Dendritic cell treated with granulocyte-macrophage colony-stimulating factor and Interleukin-4, amounts not matched to agents 40 ng/mL and 50 ng/mL, for 4 days (primary cell): ENCODE measurements around the gene NAP1L1.

ENCODE experiments used
- H3K27ac Mint-ChIP-seq: one replicate; pipeline ENCODE4 v1.8.0; 2022; ENCODE audit warnings: mild to moderate bottlenecking, mixed read lengths
- H3K27me3 Mint-ChIP-seq: one replicate; pipeline ENCODE4 v1.8.0; 2022; ENCODE audit warnings: mild to moderate bottlenecking, mixed read lengths
- H3K36me3 Mint-ChIP-seq: one replicate; pipeline ENCODE4 v1.8.0; 2022; ENCODE audit warnings: low read depth, mixed read lengths
- H3K4me1 Mint-ChIP-seq: one replicate; pipeline ENCODE4 v1.8.0; 2022; ENCODE audit warnings: low read depth, mixed read lengths
- H3K4me3 Mint-ChIP-seq: one replicate; pipeline ENCODE4 v1.8.0; 2022; ENCODE audit warnings: mild to moderate bottlenecking, moderate library complexity, mixed read lengths
- H3K9me3 Mint-ChIP-seq: one replicate; pipeline ENCODE4 v1.8.0; 2022; ENCODE audit warnings: mixed read lengths
- intact Hi-C: fragments of 100-400 bp; cut with micrococcal nuclease; formaldehyde crosslinking; loops from one replicate; pipeline ENCODE4 v1.15.0; 2022

NAP1L1 gene

GRCh38 chr12:76026643-76027063 lies 57.8 kb downstream of the NAP1L1 start:
- Mint-ChIP-seq H3K27me3 (peaks cover 9% of the 10 kb centered on the region), H3K36me3 (peaks cover 14% of the 10 kb centered on the region), H3K27ac (no peak overlapping the region), H3K9me3 (no peaks in the 10 kb centered on the region), H3K4me3 (no peak overlapping the region), H3K4me1 (peaks cover 20% of the 10 kb centered on the region)
- intact Hi-C loops = no loop called here

DNA sequence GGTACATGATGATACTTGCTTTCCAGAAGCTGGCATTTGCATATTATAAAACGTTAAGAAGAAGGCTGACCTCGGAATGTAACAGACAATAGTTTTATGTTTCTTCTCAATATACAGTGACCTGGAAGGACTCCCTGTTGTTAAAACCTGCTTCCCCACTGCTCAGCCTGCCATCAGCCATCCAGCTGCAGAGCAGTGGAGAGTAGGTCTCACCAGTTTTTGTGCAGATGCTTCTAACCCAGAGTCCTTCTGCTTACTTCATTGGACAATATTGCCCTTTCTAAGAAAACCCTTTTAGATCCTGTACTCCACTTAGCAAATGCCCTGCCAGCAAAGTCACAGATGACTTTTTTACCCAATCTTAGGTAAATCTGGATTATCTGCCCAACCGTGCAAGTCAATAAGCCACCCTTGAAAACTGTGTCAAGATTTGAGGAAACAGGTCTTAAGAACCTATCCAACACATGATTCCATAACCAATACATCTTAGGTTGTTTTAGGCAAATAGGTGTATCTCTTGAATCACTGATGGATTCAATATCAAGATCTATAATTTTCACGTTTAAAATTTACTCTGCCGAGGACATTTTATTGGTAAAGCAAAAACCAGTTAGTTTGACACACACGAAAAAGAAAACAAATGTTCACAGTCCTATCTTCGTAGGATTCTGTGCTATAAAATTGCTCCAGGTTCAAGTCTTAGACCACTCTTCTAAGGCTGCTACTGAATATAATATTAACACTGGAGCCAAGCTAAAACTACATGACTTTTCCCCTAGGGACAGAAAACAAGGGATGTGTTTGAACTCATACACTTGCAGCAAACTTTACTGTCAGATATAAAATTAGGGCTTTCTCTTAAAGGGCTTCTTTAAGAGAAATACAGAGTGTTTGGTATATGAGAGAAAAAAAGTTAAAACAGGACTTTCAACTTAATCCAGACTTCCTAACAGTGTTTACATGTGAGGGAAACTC lies 58.6 kb downstream of the NAP1L1 start:
- Mint-ChIP-seq H3K27ac (no peak overlapping the region), H3K27me3 (peaks cover 9% of the 10 kb centered on the region), H3K36me3 (peaks cover 8% of the 10 kb centered on the region), H3K4me1 (peaks cover 15% of the 10 kb centered on the region), H3K9me3 (no peaks in the 10 kb centered on the region), H3K4me3 (no peak overlapping the region)
- intact Hi-C loops = no loop called here

DNA sequence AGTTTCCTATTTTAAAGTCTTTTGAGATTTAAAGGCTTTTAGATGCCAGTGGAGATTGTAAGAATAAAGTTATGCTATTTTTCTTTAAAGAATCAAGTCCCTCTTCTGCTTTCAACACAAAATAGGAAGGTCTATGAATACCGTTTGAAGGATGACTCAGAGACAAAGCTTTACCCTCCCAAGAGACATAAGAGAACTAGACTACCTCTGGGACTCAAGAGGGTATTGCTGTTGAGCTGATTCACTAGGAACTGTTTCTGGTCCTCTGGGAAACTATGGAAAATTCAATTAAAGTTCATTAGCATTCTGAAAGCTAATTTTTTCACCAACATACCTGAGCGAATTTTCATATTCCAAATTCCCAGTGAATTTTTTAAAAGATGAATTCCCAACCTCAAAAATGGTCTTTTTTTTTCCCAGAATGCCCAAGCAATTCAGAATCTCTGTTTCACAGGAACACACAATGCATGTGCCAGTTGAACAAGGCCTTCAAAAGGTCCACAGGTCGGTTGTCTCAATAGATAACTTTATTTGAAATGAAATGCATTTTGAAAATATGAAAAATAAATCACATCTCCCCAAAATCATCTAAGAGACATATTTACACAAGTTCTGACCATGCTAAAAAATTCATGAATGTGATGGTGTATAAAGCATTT lies 59.4 kb downstream of the NAP1L1 start:
- Mint-ChIP-seq H3K27ac (no peak overlapping the region), H3K4me3 (no peak overlapping the region), H3K36me3 (no peaks in the 10 kb centered on the region), H3K9me3 (no peaks in the 10 kb centered on the region), H3K27me3 (peaks cover 3% of the 10 kb centered on the region), H3K4me1 (peaks cover 15% of the 10 kb centered on the region)
- intact Hi-C loops = no loop called here

GRCh38 chr12:76024102-76024781 lies 60.2 kb downstream of the NAP1L1 start:
- Mint-ChIP-seq H3K9me3 (no peaks in the 10 kb centered on the region), H3K36me3 (no peaks in the 10 kb centered on the region), H3K27ac (no peak overlapping the region), H3K4me1 (peaks cover 14% of the 10 kb centered on the region), H3K27me3 (peaks cover 3% of the 10 kb centered on the region), H3K4me3 (no peak overlapping the region)
- intact Hi-C loops = no loop called here

- peaks cover 3% of the 10 kb centered on the region for H3K27me3 Mint-ChIP-seq
- intact Hi-C loops = no loop called here
- H3K27ac Mint-ChIP-seq = no peak overlapping the region
- peaks cover 21% of the 10 kb centered on the region for H3K4me1 Mint-ChIP-seq
- H3K36me3 Mint-ChIP-seq = no peaks in the 10 kb centered on the region
- H3K9me3 Mint-ChIP-seq = no peaks in the 10 kb centered on the region
- H3K4me3 Mint-ChIP-seq = no peak overlapping the region
Observed at GRCh38 chr12:76023069-76023690, 61.3 kb downstream of the NAP1L1 start.

GRCh38 chr12:76022506-76022905 lies 62.0 kb downstream of the NAP1L1 start:
- H3K36me3 Mint-ChIP-seq = no peaks in the 10 kb centered on the region
- intact Hi-C loops = no loop called here
- H3K27ac Mint-ChIP-seq = no peak overlapping the region

GRCh38 chr12:76020731-76021672 lies 63.5 kb downstream of the NAP1L1 start:
- H3K36me3 Mint-ChIP-seq = no peaks in the 10 kb centered on the region
- peak overlapping the region; percentile 9 for H3K27ac Mint-ChIP-seq
- no peak overlapping the region for H3K4me3 Mint-ChIP-seq
- intact Hi-C loops = no loop called here
- peaks cover 24% of the 10 kb centered on the region for H3K4me1 Mint-ChIP-seq
- H3K27me3 Mint-ChIP-seq = peaks cover 5% of the 10 kb centered on the region
- H3K9me3 Mint-ChIP-seq = no peaks in the 10 kb centered on the region

More at GRCh38 chr12:76022506-76022905, 62.0 kb downstream of the NAP1L1 start:
- Mint-ChIP-seq H3K4me1 (peaks cover 24% of the 10 kb centered on the region), H3K4me3 (no peak overlapping the region), H3K9me3 (no peaks in the 10 kb centered on the region), H3K27me3 (peaks cover 2% of the 10 kb centered on the region)

GRCh38 chr12:76020281-76020680 lies 64.2 kb downstream of the NAP1L1 start:
- peaks cover 7% of the 10 kb centered on the region for H3K27me3 Mint-ChIP-seq

DNA sequence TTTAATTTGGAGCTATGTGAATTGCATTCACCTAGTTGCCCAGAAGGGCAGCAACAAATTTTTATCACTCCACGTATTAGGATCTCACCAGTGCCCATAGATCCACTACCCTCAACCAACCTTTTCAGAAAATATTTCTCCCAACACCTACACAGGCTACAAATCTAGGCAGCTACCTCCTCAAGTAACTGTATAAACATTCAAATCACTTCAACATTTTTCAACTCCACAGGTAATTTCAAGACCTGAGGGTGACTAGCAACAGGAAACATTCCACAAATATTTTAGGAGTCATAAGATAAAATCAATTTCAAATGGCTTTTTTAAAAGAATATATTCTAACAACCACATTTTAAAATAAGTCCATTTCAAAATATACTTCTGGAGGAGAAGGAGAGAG lies 65.8 kb downstream of the NAP1L1 start:
- Mint-ChIP-seq H3K4me1 (peaks cover 32% of the 10 kb centered on the region), H3K4me3 (no peak overlapping the region), H3K27me3 (peaks cover 8% of the 10 kb centered on the region), H3K27ac (no peak overlapping the region), H3K36me3 (no peaks in the 10 kb centered on the region), H3K9me3 (no peaks in the 10 kb centered on the region)
- intact Hi-C loops = loop anchor here (5.0 kb wide), 1 partner anchor 86 kb away; no protein-coding TSS in a partner anchor

More at GRCh38 chr12:76020281-76020680, 64.2 kb downstream of the NAP1L1 start:
- peaks cover 29% of the 10 kb centered on the region for H3K4me1 Mint-ChIP-seq
- H3K4me3 Mint-ChIP-seq = no peak overlapping the region
- H3K27ac Mint-ChIP-seq = peak overlapping the region; percentile 9
- no peaks in the 10 kb centered on the region for H3K9me3 Mint-ChIP-seq
- H3K36me3 Mint-ChIP-seq = no peaks in the 10 kb centered on the region
- intact Hi-C loops = no loop called here

DNA sequence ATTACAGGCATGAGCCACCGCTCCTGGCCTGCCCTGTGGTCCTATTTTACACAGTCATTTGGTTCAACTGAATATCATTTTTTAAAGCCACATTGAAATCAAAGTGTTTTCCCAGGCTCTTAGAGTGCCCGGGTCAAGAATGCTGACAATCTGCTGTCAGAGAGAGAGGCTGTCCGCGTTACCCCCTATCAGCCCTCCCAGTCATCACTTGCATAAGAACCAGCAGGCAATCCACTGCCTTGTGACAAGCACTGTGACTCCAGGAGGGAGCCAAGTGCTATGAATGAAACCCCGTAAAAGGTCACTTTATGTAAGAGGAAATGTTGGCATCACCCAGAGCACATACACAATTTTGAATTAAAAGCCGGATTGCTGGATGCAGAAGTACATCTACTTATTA lies 66.4 kb downstream of the NAP1L1 start:
- Mint-ChIP-seq H3K36me3 (no peaks in the 10 kb centered on the region), H3K4me1 (peaks cover 32% of the 10 kb centered on the region), H3K27ac (no peak overlapping the region), H3K9me3 (no peaks in the 10 kb centered on the region), H3K4me3 (no peak overlapping the region), H3K27me3 (peaks cover 8% of the 10 kb centered on the region)
- intact Hi-C loops = loop anchor here (5.0 kb wide), 1 partner anchor 86 kb away; no protein-coding TSS in a partner anchor

DNA sequence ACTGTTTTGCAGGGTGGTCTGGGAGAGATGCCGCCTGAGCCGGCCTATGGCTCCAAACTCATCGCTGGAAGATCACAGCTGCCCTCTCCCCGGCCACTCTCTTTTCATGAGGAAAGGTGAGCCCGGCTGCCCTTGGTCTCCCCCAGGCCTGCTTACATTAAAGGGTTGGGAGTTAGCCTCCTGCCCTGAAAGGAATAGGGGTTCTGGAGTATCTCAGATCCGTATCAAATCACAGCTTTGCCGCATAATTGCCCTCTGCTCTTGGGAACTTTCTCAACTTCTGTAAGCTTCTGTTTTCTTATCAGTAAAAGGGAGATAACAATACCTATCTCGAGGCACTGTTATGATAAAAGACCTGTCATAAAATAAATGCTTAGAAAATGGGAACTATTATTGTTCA lies 70.5 kb downstream of the NAP1L1 start:
- Mint-ChIP-seq H3K27me3 (peaks cover 10% of the 10 kb centered on the region), H3K9me3 (no peaks in the 10 kb centered on the region), H3K27ac (no peak overlapping the region), H3K4me1 (peaks cover 18% of the 10 kb centered on the region), H3K4me3 (no peak overlapping the region), H3K36me3 (no peaks in the 10 kb centered on the region)
- intact Hi-C loops = no loop called here

- Mint-ChIP-seq H3K36me3 (no peaks in the 10 kb centered on the region), H3K27me3 (peaks cover 10% of the 10 kb centered on the region), H3K9me3 (no peaks in the 10 kb centered on the region), H3K4me3 (no peak overlapping the region), H3K27ac (no peak overlapping the region), H3K4me1 (peaks cover 14% of the 10 kb centered on the region)
- intact Hi-C loops = no loop called here
Observed at GRCh38 chr12:76013603-76014002, 70.9 kb downstream of the NAP1L1 start.

GRCh38 chr12:76012644-76013043 lies 71.8 kb downstream of the NAP1L1 start:
- H3K27ac Mint-ChIP-seq = no peak overlapping the region

More at GRCh38 chr12:76012644-76013043, 71.8 kb downstream of the NAP1L1 start:
- H3K36me3 Mint-ChIP-seq = no peaks in the 10 kb centered on the region
- H3K9me3 Mint-ChIP-seq = no peaks in the 10 kb centered on the region
- no peak overlapping the region for H3K4me3 Mint-ChIP-seq
- peaks cover 8% of the 10 kb centered on the region for H3K4me1 Mint-ChIP-seq
- intact Hi-C loops = no loop called here
- peaks cover 12% of the 10 kb centered on the region for H3K27me3 Mint-ChIP-seq
